SK-N-MC (cell line): ENCODE results near the gene GK2.

ENCODE experiments used
- DNase-seq: peaks from one replicate; pipeline ENCODE4 v3.0.0-alpha.2; 2011; ENCODE audit warnings: low read depth, low spot score
- H3K27ac ChIP-seq: fragments of 200-600 bp; sonication (generic); 2 replicates; pipeline ENCODE4 v1.5.1; 2016; ENCODE audit warnings: mixed run types
- H3K36me3 ChIP-seq: fragments of 200-600 bp; sonication (generic); 2 replicates; pipeline ENCODE4 v1.6.1; 2017; ENCODE audit warnings: antibody characterized with exemption, low read length, mixed read lengths; ENCODE audit not compliant: insufficient read depth
- H3K4me3 ChIP-seq: fragments of 200-600 bp; sonication (generic); 2 replicates; pipeline ENCODE4 v1.5.1; 2016
- H3K9ac ChIP-seq: fragments of 200-600 bp; sonication (generic); 2 replicates; pipeline ENCODE4 v1.8.0; 2017; ENCODE audit warnings: mixed run types, mixed read lengths; ENCODE audit not compliant: insufficient read length
- H3K9me3 ChIP-seq: fragments of 200-600 bp; sonication (generic); 2 replicates; pipeline ENCODE4 v1.6.1; 2017; ENCODE audit warnings: low read depth, mild to moderate bottlenecking, antibody characterized with exemption, low read length, moderate library complexity, mixed read lengths
- EZH2 ChIP-seq: fragments of 200-600 bp; sonication (generic); IDR thresholded peaks from one replicate; pipeline ENCODE4 v1.6.1; 2017; ENCODE audit warnings: antibody characterized with exemption
- FOXP2 ChIP-seq: optimal IDR thresholded peaks from 2 replicates; pipeline ENCODE3; 2011; ENCODE audit warnings: mild to moderate bottlenecking, moderate library complexity; ENCODE audit not compliant: insufficient read depth; ENCODE audit errors: extremely low read length, control extremely low read depth
- POLR2AphosphoS5 ChIP-seq: IDR thresholded peaks from 2 replicates; pipeline ENCODE4 v1.6.1; 2012; ENCODE audit warnings: mild to moderate bottlenecking, low read depth, low read length, borderline replicate concordance

Gene GK2

GRCh38 chr4:79366422-79366821 is 41.6 kb downstream of the GK2 start:
- DNase-seq, result no peak
- TF ChIP-seq EZH2 (no peak), POLR2AphosphoS5 (no peak), FOXP2 (no peak)
- H3K36me3 ChIP-seq, result no peaks in the 10 kb centered on the region
- peak overlapping the region; percentile 72 for H3K4me3 ChIP-seq
- H3K9me3 ChIP-seq, result no peaks in the 10 kb centered on the region
- H3K27ac ChIP-seq, result peak overlapping the region; percentile 88
- peak overlapping the region; percentile 18 for H3K9ac ChIP-seq

DNA sequence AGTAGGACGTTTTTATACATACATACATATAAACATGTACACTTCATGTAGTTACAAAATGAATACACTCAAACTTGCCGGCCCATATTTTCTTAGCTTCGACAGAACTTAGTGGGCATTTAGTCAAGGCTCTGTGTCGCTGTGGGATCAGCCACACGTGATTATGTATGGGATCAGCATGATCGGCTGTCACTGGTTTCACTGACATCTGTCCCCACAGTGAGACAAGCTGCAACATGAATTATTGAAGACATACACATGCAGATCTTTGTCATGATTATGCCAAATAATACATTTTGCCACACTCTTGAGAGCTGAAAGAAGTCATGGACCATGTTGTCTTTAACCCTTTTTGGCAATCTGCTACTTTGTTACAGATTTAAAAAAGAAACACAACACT is 44.0 kb downstream of the GK2 start:
- H3K36me3 ChIP-seq, result no peaks in the 10 kb centered on the region
- DNase-seq, result no peak
- no peak for TF ChIP-seq EZH2
- TF ChIP-seq POLR2AphosphoS5, result no peak
- TF ChIP-seq FOXP2, result no peak
- H3K27ac ChIP-seq, result no peak overlapping the region
- no peak overlapping the region for H3K9ac ChIP-seq
- H3K4me3 ChIP-seq, result no peak overlapping the region
- H3K9me3 ChIP-seq, result no peaks in the 10 kb centered on the region

GRCh38 chr4:79362626-79363025 is 45.4 kb downstream of the GK2 start:
- Histone ChIP-seq H3K9ac (no peak overlapping the region), H3K9me3 (no peaks in the 10 kb centered on the region), H3K36me3 (no peaks in the 10 kb centered on the region), H3K4me3 (no peak overlapping the region), H3K27ac (no peak overlapping the region)
- DNase-seq, result no peak
- no peak for TF ChIP-seq EZH2
- TF ChIP-seq FOXP2, result no peak
- no peak for TF ChIP-seq POLR2AphosphoS5

GRCh38 chr4:79360006-79360405 is 48.0 kb downstream of the GK2 start:
- DNase-seq, result no peak
- H3K36me3 ChIP-seq, result no peaks in the 10 kb centered on the region
- H3K4me3 ChIP-seq, result no peak overlapping the region
- no peaks in the 10 kb centered on the region for H3K9me3 ChIP-seq
- H3K9ac ChIP-seq, result no peak overlapping the region
- H3K27ac ChIP-seq, result no peak overlapping the region
- TF ChIP-seq EZH2 (no peak), POLR2AphosphoS5 (no peak), FOXP2 (no peak)

GRCh38 chr4:79358438-79358837 is 49.6 kb downstream of the GK2 start:
- no peaks in the 10 kb centered on the region; the same call in 1 of the 2 replicates for H3K9me3 ChIP-seq
- no peak overlapping the region for H3K4me3 ChIP-seq
- H3K9ac ChIP-seq, result no peak overlapping the region
- DNase-seq, result no peak
- TF ChIP-seq POLR2AphosphoS5, result no peak
- TF ChIP-seq EZH2, result no peak
- TF ChIP-seq FOXP2, result no peak
- no peak overlapping the region for H3K27ac ChIP-seq
- H3K36me3 ChIP-seq, result no peaks in the 10 kb centered on the region

DNA sequence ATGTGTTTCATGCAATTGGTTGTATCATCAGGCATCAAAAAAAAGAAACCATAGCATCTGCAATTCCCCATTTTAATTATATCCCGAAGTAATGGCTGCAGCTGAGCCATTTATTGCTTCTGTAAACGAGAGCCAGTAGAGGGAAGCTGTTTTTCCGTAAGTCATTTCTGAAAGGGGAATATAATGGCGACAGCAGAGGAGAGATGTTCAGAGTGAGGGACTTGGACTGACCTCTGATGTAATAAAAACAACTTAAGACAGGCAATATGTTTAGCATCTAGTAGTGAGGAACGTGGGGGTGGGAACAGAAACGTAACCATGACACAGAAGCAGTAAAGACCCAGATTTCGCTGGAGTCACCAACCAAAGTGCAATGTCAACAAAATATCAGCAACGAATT is 50.7 kb downstream of the GK2 start:
- H3K36me3 ChIP-seq, result no peaks in the 10 kb centered on the region
- DNase-seq, result no peak
- no peaks in the 10 kb centered on the region; the same call in 1 of the 2 replicates for H3K9me3 ChIP-seq
- no peak overlapping the region for H3K9ac ChIP-seq
- no peak overlapping the region for H3K4me3 ChIP-seq
- TF ChIP-seq EZH2, result no peak
- no peak for TF ChIP-seq POLR2AphosphoS5
- no peak for TF ChIP-seq FOXP2
- H3K27ac ChIP-seq, result no peak overlapping the region
